Right lung (tissue), 5 donors: ENCODE data around the gene PTF1A. TPM values are rescaled to one million over a fixed set of nuclear protein-coding genes. Genes with fewer than 3 reads are reported as not detected.

Experiments
- DNase-seq, 2 donors: peaks; one replicate each; pipeline ENCODE4 v3.0.0-alpha.2; 2013
- polyA plus RNA-seq, 5 donors: library from polyadenylated mRNA; unstranded; fragments of 120-200 nt; gene quantifications; one replicate each; pipeline versions ENCODE4 v1.2.1 to v1.2.3, GENCODE V29; 2013; ENCODE audit warnings: inconsistent platforms in 1 of 5, low replicate concordance in 1 of 5; ENCODE audit not compliant: insufficient read length in 5 of 5, insufficient read depth in 1 of 5

PTF1A gene
- polyA plus RNA-seq, 5 donors = 0.36 TPM; not detected in 4

GRCh38 chr10:23186697-23187096 lies 5.4 kb upstream of the PTF1A start:
- DNase-seq = no peak

- DNase-seq = no peak
These were observed 5.0 kb upstream of the PTF1A start for GRCh38 chr10:23187155-23187554.

- DNase-seq = no peak
These were observed 3.1 kb upstream of the PTF1A start for GRCh38 chr10:23189024-23189423.

- no peak for DNase-seq
These were observed 994 bp upstream of the PTF1A start for GRCh38 chr10:23190872-23191763.

GRCh38 chr10:23192712-23193434 lies 761 bp downstream of the PTF1A start:
- no peak for DNase-seq

- no peak for DNase-seq
These were observed 1.4 kb downstream of the PTF1A start for GRCh38 chr10:23193435-23194074.

GRCh38 chr10:23194471-23194965 lies 2.4 kb downstream of the PTF1A start:
- DNase-seq = no peak

GRCh38 chr10:23194966-23195845 lies 3.1 kb downstream of the PTF1A start:
- no peak for DNase-seq

GRCh38 chr10:23195846-23196600 lies 3.9 kb downstream of the PTF1A start:
- DNase-seq = no peak

- DNase-seq = no peak
These were observed 4.8 kb downstream of the PTF1A start for GRCh38 chr10:23196915-23197314.

- DNase-seq = no peak
These were observed 5.3 kb downstream of the PTF1A start for GRCh38 chr10:23197416-23197861.

- DNase-seq = no peak
These were observed 6.5 kb downstream of the PTF1A start for GRCh38 chr10:23198610-23198939.

GRCh38 chr10:23198940-23199767 lies 7.0 kb downstream of the PTF1A start:
- DNase-seq = no peak

GRCh38 chr10:23199768-23200511 lies 7.8 kb downstream of the PTF1A start:
- DNase-seq = no peak

- no peak for DNase-seq
These were observed 8.5 kb downstream of the PTF1A start for GRCh38 chr10:23200586-23200985.

- no peak for DNase-seq
These were observed 9.0 kb downstream of the PTF1A start for GRCh38 chr10:23200997-23201652.

- DNase-seq = no peak
These were observed 9.7 kb downstream of the PTF1A start for GRCh38 chr10:23201837-23202236.

- no peak for DNase-seq
These were observed 10.7 kb downstream of the PTF1A start for GRCh38 chr10:23202779-23203178.
